HCT116 (cell line): ENCODE measurements around the gene C22orf39. TPM values are rescaled to one million over a fixed set of nuclear protein-coding genes. Genes with fewer than 3 reads are reported as not detected.

Experiments used
- ATAC-seq: fragments of 200-7000 bp; cut with Tn5 transposase; 2 replicates; pipeline ENCODE4 v1.9.1; 2020; ENCODE audit warnings: mild to moderate bottlenecking, moderate library complexity
- BruUV-seq: library from RNA; stranded (reverse); fragments of 400-500 nt; replicated peaks from 2 replicates; lab custom pipeline; 2021; lab: Mats Ljungman, UMichigan
- CTCF ChIA-PET: fragments of 300-600 bp; sonication (Branson Sonifier 250); formaldehyde crosslinking; loops from one replicate; lab custom pipeline; 2021; ENCODE audit warnings: antibody characterized with exemption; lab: Charles Lee
- POLR2A ChIA-PET: fragments of 300-600, 350-600 bp; sonication (Branson Sonifier 250); formaldehyde crosslinking; loops from one replicate; lab custom pipeline; 2021; ENCODE audit warnings: antibody characterized with exemption; lab: Charles Lee
- RAD21 ChIA-PET, 2 experiments: fragments of 300-600 bp; sonication (Branson Sonifier 250); formaldehyde crosslinking; loops; one replicate each; lab custom pipeline; 2023; ENCODE audit warnings: low total read pairs in 2 of 2; ENCODE audit not compliant: uncharacterized antibody in 2 of 2, unreplicated experiment in 2 of 2, low non-redundant PET in 1 of 2; lab: Charles Lee
- DNase-seq: peaks from one replicate; pipeline ENCODE4 v3.0.0-alpha.2; 2010; ENCODE audit warnings: low read depth, low spot score
- H2AFZ ChIP-seq: fragments of 200-600 bp; shearing (Covaris generic), sonication (generic); 2 replicates; pipeline ENCODE4 v1.6.1; 2017; ENCODE audit warnings: low read depth, mixed run types, mixed read lengths, antibody characterized with exemption, low read length; ENCODE audit not compliant: poor library complexity, severe bottlenecking
- H3K27ac ChIP-seq: 2 replicates; pipeline ENCODE4 v1.5.1; 2012; ENCODE audit warnings: low read depth, low read length
- H3K27me3 ChIP-seq: fragments of 200-600 bp; sonication (generic); 2 replicates; pipeline ENCODE4 v1.6.1; 2016; ENCODE audit warnings: mixed run types, low read length, mixed read lengths; ENCODE audit not compliant: insufficient read depth
- H3K36me3 ChIP-seq, 2 experiments: fragments of 200-500 bp in 1 of 2; fragments of 200-600 bp in 1 of 2; sonication (Bioruptor generic) in 1 of 2; sonication (generic) in 1 of 2; 2 replicates each; pipeline versions ENCODE4 v1.5.1 to v1.6.1; 2014 to 2016; ENCODE audit warnings: low read length in 2 of 2, inconsistent platforms in 1 of 2, mixed read lengths in 1 of 2, mixed run types in 1 of 2; ENCODE audit not compliant: insufficient read depth in 2 of 2, control insufficient read depth in 1 of 2
- H3K4me1 ChIP-seq, 2 experiments: fragments of 200-600 bp in 1 of 2; sonication (generic) in 1 of 2; 2 replicates each; pipeline versions ENCODE4 v1.5.1 to v1.6.1; 2012 to 2017; ENCODE audit warnings: low read length in 2 of 2, inconsistent platforms in 1 of 2, mild to moderate bottlenecking in 1 of 2, mixed read lengths in 1 of 2, mixed run types in 1 of 2, moderate library complexity in 1 of 2; ENCODE audit not compliant: insufficient read depth in 2 of 2, control insufficient read depth in 1 of 2
- H3K4me2 ChIP-seq: fragments of 200-600 bp; sonication (generic); 2 replicates; pipeline ENCODE4 v1.6.1; 2017; ENCODE audit warnings: mixed run types, low read length, mixed read lengths
- H3K4me3 ChIP-seq, 2 experiments: fragments of 200-600 bp in 1 of 2; sonication (generic) in 1 of 2; replicated peaks in 1 of 2; 2 replicates each; pipeline ENCODE4 v1.5.1; 2011 to 2016; ENCODE audit warnings: low read length in 2 of 2, control low read depth in 1 of 2, low read depth in 1 of 2, mild to moderate bottlenecking in 1 of 2, mixed read lengths in 1 of 2, mixed run types in 1 of 2
- H3K79me2 ChIP-seq: fragments of 200-600 bp; sonication (generic); 2 replicates; pipeline ENCODE4 v1.6.1; 2017; ENCODE audit warnings: mild to moderate bottlenecking, mixed run types, low read length, moderate library complexity, mixed read lengths; ENCODE audit not compliant: insufficient read depth
- H3K9ac ChIP-seq: fragments of 200-600 bp; sonication (generic); 2 replicates; pipeline ENCODE4 v1.6.1; 2016; ENCODE audit warnings: low read length, mixed read lengths
- H3K9me2 ChIP-seq: fragments of 200-600 bp; sonication (generic), shearing (Covaris generic); 2 replicates; pipeline ENCODE4 v1.6.1; 2017; ENCODE audit warnings: mixed run types, mild to moderate bottlenecking, moderate library complexity; ENCODE audit not compliant: insufficient read depth
- H3K9me3 ChIP-seq, 2 experiments: fragments of 200-500 bp in 1 of 2; fragments of 200-600 bp in 1 of 2; sonication (Bioruptor generic) in 1 of 2; sonication (generic) in 1 of 2; 2 replicates each; pipeline ENCODE4 v1.6.1; 2014 to 2017; ENCODE audit warnings: low read length in 2 of 2, mixed read lengths in 2 of 2, inconsistent platforms in 1 of 2, low read depth in 1 of 2, mild to moderate bottlenecking in 1 of 2, mixed run types in 1 of 2, moderate library complexity in 1 of 2; ENCODE audit not compliant: control insufficient read depth in 1 of 2, insufficient read depth in 1 of 2
- H4K20me1 ChIP-seq: fragments of 200-600 bp; sonication (generic), shearing (Covaris generic); 2 replicates; pipeline ENCODE4 v1.6.1; 2017; ENCODE audit warnings: mixed run types, mild to moderate bottlenecking, moderate library complexity; ENCODE audit not compliant: insufficient read depth
- CBX3 ChIP-seq: IDR thresholded peaks from 2 replicates; pipeline ENCODE4 v1.6.1; 2012; ENCODE audit warnings: low read depth
- CEBPB ChIP-seq: IDR thresholded peaks from 2 replicates; pipeline ENCODE4 v1.6.1; 2012; ENCODE audit warnings: low read depth
- CTCF ChIP-seq, 3 experiments: fragments of 200-600 bp in 1 of 3; sonication (generic) in 1 of 3; IDR thresholded peaks in 2 of 3; conservative IDR thresholded peaks in 1 of 3; 2 replicates each; pipeline ENCODE4 v1.5.1; 2012 to 2017; ENCODE audit warnings: low read depth in 2 of 3, low read length in 2 of 3, antibody characterized with exemption in 1 of 3, borderline replicate concordance in 1 of 3, control low read depth in 1 of 3, mild to moderate bottlenecking in 1 of 3, mixed read lengths in 1 of 3, mixed run types in 1 of 3, moderate library complexity in 1 of 3; ENCODE audit not compliant: insufficient read depth in 1 of 3
- EGR1 ChIP-seq: IDR thresholded peaks from 2 replicates; pipeline ENCODE4 v1.6.1; 2012; ENCODE audit warnings: low read depth
- ELF1 ChIP-seq: IDR thresholded peaks from 2 replicates; pipeline ENCODE4 v1.6.1; 2012; ENCODE audit warnings: low read depth, borderline replicate concordance
- EZH2 ChIP-seq: fragments of 200-600 bp; sonication (generic); IDR thresholded peaks from 2 replicates; pipeline ENCODE4 v1.6.1; 2017; ENCODE audit warnings: antibody characterized with exemption, mixed run types
- FOSL1 ChIP-seq: IDR thresholded peaks from 2 replicates; pipeline ENCODE4 v1.6.1; 2012; ENCODE audit warnings: low read depth
- JUND ChIP-seq: IDR thresholded peaks from 2 replicates; pipeline ENCODE4 v1.6.1; 2012
- POLR2AphosphoS5 ChIP-seq: IDR thresholded peaks from 2 replicates; pipeline ENCODE4 v1.6.1; 2011; ENCODE audit warnings: mild to moderate bottlenecking, low read depth, low read length, moderate library complexity
- RAD21 ChIP-seq: IDR thresholded peaks from 2 replicates; pipeline ENCODE4 v1.6.1; 2012; ENCODE audit warnings: low read depth, mild to moderate bottlenecking
- REST ChIP-seq: IDR thresholded peaks from 2 replicates; pipeline ENCODE4 v1.6.1; 2012; ENCODE audit warnings: low read depth
- SIN3A ChIP-seq: IDR thresholded peaks from 2 replicates; pipeline ENCODE4 v1.6.1; 2012; ENCODE audit warnings: low read depth
- SP1 ChIP-seq: IDR thresholded peaks from 2 replicates; pipeline ENCODE4 v1.6.1; 2012; ENCODE audit warnings: low read depth
- SRF ChIP-seq: IDR thresholded peaks from 2 replicates; pipeline ENCODE4 v1.6.1; 2012; ENCODE audit warnings: low read depth
- YY1 ChIP-seq: IDR thresholded peaks from 2 replicates; pipeline ENCODE4 v1.6.1; 2011; ENCODE audit warnings: low read length, low read depth, moderate library complexity, mild to moderate bottlenecking; ENCODE audit not compliant: insufficient replicate concordance; ENCODE audit errors: extremely low read depth
- ZFX ChIP-seq: fragments of 450-650 bp; IDR thresholded peaks from 2 replicates; pipeline ENCODE4 v1.6.1; 2017
- ZNF274 ChIP-seq: fragments of 200-500 bp; sonication (Bioruptor generic); IDR thresholded peaks from 2 replicates; pipeline ENCODE4 v1.6.1; 2014; ENCODE audit warnings: mild to moderate bottlenecking, low read depth, low read length, inconsistent platforms
- intact Hi-C: fragments of 100-400 bp; cut with micrococcal nuclease; formaldehyde crosslinking; loops from 2 replicates; pipeline ENCODE4 v1.10.0; 2022
- total RNA-seq: library from RNA; stranded (reverse); gene quantifications from one replicate; pipeline ENCODE4 v1.2.1, GENCODE V29; 2021; ENCODE audit not compliant: unreplicated experiment
- TF ChIP-seq, protein P1 (sequence below): IDR thresholded peaks from 2 replicates; pipeline ENCODE4 v1.6.1; 2012
- TF ChIP-seq, protein P2 (sequence below): IDR thresholded peaks from 2 replicates; pipeline ENCODE4 v1.6.1; 2011; ENCODE audit warnings: mild to moderate bottlenecking, low read length, moderate library complexity; ENCODE audit not compliant: insufficient replicate concordance; ENCODE audit errors: extremely low read depth
- TF ChIP-seq, protein P3 (sequence below): IDR thresholded peaks from 2 replicates; pipeline ENCODE4 v1.6.1; 2012

The C22orf39 gene
- total RNA-seq, 1 experiment from 2014 or later = 17.7 TPM

DNA sequence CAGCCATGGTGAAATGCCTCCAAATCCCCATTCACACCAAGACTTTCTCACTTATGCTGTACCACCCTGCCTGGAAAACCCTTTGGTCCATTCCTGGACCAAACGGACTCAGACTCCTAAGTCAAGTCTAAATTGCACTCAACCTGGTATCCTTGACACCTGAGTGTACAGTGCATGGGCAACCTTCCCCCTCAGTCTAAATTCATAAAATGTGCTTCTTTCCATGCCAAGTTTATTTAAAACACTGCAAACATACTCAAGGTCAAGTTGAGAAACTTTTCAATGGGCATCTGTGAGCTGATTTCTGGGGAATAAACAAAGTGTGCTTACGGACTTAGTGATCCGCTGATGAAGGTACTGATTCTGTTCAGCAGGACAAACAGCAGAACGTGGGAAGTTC lies 42.4 kb downstream of the C22orf39 start:
- ChIA-PET CTCF (no interaction called here), RAD21 (no interaction called here), POLR2A (no interaction called here)
- no peak for DNase-seq
- Histone ChIP-seq H3K4me3 (no peak overlapping the region), H3K9me3 (no peaks in the 10 kb centered on the region), H3K27me3 (no peaks in the 10 kb centered on the region), H3K9ac (no peak overlapping the region), H3K4me2 (no peak overlapping the region), H3K9me2 (no peaks in the 10 kb centered on the region), H3K36me3 (peaks cover 34 to 37% of the 10 kb centered on the region in 2 experiments; a peak in 3 of 4 replicates), H3K79me2 (peaks cover 3% of the 10 kb centered on the region; the same call in 1 of the 2 replicates), H3K4me1 (peaks cover 0 to 10% of the 10 kb centered on the region in 2 experiments; a peak in 2 of 4 replicates), H3K27ac (no peak overlapping the region), H2AFZ (no peak overlapping the region)
- no TSS peak for BruUV-seq
- ATAC-seq = no peak
- TF ChIP-seq FOSL1 = no peak
- no peak for TF ChIP-seq CEBPB
- TF ChIP-seq CBX3 = no peak
- TF ChIP-seq, protein P1, sequence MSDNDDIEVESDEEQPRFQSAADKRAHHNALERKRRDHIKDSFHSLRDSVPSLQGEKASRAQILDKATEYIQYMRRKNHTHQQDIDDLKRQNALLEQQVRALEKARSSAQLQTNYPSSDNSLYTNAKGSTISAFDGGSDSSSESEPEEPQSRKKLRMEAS = no peak
- TF ChIP-seq SP1 = no peak
- TF ChIP-seq EGR1 = no peak
- TF ChIP-seq SIN3A = no peak
- no peak for TF ChIP-seq REST
- TF ChIP-seq ZFX = no peak
- no peak for TF ChIP-seq ELF1
- no peak for TF ChIP-seq YY1
- no peak for TF ChIP-seq CTCF (IDR thresholded peaks at IDR 0.05 in 2 of 3, conservative IDR thresholded peaks at IDR 0.05 in 1 of 3; ENCODE audit: borderline replicate concordance in 1 of 3, insufficient read depth in 1 of 3, low read depth in 2 of 3, low read length in 2 of 3)
- TF ChIP-seq JUND = no peak
- TF ChIP-seq ZNF274 = no peak
- TF ChIP-seq, protein P2, sequence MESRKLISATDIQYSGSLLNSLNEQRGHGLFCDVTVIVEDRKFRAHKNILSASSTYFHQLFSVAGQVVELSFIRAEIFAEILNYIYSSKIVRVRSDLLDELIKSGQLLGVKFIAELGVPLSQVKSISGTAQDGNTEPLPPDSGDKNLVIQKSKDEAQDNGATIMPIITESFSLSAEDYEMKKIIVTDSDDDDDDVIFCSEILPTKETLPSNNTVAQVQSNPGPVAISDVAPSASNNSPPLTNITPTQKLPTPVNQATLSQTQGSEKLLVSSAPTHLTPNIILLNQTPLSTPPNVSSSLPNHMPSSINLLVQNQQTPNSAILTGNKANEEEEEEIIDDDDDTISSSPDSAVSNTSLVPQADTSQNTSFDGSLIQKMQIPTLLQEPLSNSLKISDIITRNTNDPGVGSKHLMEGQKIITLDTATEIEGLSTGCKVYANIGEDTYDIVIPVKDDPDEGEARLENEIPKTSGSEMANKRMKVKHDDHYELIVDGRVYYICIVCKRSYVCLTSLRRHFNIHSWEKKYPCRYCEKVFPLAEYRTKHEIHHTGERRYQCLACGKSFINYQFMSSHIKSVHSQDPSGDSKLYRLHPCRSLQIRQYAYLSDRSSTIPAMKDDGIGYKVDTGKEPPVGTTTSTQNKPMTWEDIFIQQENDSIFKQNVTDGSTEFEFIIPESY = no peak
- no peak for TF ChIP-seq RAD21
- no peak for TF ChIP-seq POLR2AphosphoS5
- no peak for TF ChIP-seq SRF
- no peak for TF ChIP-seq EZH2
- TF ChIP-seq, protein P3, sequence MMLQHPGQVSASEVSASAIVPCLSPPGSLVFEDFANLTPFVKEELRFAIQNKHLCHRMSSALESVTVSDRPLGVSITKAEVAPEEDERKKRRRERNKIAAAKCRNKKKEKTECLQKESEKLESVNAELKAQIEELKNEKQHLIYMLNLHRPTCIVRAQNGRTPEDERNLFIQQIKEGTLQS = no peak
- TF ChIP-seq, all 23 proteins: peak for 0
- H4K20me1 ChIP-seq = no peaks in the 10 kb centered on the region
- intact Hi-C loops = no loop called here
